DMS 273 (cell line): ENCODE measurements around the gene MYD88.
A peak's percentile ranks its signal among the peaks of the same experiment; 100 is the strongest.
"Not testable (repeated sequence)": the region's sequence is repeated elsewhere in the genome, so short reads cannot be mapped to it uniquely, and the experiment has no call there.

ENCODE experiments used
- DNase-seq: peaks from one replicate; lab custom pipeline; 2025; ENCODE audit not compliant: unreplicated experiment; lab: John Stamatoyannopoulos, UW

MYD88 gene

DNA sequence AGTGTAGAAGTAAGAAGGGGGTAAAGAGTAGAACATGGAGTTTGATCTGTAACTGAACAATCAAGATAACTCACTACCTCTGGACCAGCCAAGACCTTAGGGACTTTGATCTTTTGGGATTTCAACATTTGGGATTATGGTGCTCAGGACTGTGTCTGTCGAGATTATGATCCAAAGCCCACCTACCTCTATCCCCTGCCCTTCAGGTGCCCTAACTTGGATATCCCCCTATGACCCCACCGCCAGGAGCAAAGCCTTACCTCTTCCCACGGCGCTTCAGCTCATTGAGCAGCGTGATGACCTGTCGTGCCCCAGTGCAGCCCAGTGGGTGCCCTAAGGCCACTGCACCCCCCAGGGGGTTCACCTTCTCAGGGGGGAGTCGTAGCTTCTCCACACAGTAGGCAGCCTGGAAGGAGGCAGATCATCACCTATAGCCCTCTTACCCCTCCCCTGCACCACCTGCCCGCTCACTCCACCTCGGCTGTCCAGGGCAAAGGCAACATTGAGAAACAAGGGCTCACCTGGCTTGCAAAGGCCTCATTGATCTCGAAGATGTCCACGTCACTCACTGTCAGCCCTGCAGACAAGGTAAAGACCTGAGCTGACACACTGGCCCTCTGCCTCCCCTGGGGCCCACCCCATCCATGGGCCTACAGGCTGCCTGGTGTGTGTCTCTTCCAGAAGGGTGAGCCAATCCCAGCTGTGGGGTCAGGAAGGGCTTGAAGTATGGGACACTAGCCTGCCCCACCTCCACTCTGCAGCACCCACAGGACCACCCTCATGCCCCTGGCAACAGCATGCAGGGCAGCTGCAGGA, 12.9 kb upstream of the MYD88 start:
- DNase-seq = no peak

DNA sequence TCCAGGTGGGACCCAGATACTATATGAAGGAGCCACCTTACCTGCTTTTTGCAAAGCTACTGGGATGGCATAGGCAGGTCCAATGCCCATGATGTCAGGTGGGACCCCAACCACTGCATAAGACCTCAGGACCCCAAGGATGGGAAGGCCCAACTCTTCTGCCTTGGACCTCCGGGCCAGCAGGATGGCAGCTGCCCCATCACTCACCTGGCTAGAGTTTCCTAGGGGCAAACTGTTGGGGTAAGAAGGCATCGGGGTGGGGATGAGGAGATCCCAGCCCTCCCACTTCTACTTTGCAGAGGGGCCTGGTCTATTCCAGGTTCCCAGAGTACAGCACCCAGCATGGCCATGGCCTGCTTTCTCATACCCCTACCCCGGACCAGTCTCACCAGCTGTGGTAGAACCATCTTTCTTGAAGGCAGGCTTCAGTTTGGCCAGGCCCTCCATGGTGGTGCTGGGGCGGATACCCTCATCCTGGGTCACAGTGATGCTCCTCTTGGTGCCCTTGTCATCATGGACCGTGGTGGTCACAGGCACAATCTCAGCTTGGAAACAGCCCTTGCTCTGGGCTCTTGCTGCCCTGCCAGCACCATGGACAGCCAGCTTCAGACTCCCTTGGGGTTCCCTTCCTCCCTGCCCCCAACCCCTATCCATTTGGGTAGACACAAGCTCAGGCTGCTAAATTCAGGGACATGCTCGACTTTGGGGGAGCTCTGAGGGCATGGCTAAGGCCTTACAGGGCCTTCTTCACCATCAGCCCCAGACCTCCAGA, 12.2 kb upstream of the MYD88 start:
- DNase-seq = no peak

DNA sequence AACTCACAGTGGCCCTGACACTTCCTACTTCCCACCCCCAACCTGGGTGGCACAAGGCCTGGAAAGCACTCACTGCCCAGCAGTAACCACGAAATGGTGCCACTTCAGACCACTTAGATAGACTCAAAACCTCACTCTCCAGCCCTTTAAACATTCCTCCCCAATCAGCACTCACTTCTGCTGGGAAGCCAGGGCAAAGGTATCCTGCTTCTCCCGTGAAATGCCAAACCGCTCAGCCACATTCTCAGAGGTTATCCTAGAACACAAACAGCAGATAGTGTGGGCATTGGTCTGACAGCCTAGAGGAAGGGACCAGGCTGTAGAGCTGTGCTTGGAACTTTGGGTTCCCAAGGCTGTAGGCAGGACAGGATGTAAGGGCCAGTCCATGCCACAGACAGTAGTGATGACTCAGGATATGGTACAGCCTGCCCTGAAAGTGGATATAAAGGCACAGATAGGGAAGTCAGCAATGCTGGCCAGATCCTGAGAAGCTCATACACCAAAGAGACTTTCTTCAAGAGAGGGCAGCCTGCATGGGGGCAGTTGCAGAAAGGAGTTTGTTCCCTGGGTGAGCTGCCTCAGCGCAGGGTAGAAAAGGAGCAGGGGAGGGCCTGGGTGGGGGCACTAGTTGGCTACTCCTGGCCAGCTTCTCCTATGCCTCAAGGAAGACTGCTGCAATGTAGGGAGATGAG, 10.7 kb upstream of the MYD88 start:
- DNase-seq = no peak

DNA sequence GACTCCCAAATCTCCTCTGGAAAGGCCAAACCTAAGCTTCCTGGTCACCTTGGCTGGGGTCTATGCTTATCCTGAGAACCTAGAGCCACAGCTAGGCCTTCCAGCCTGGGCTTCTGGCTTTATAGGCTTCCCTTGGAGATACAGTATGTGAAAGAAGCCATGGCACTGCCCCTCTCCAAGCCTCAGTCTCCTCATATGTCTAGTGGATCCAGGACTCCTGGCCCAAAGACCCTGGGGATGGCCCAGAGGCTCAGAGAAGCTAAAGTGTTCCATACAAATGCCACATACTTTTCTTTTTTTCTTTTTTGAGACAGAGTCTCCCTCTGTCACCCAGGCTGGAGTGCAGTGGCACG, 10.2 kb upstream of the MYD88 start:
- DNase-seq = no peak

DNA sequence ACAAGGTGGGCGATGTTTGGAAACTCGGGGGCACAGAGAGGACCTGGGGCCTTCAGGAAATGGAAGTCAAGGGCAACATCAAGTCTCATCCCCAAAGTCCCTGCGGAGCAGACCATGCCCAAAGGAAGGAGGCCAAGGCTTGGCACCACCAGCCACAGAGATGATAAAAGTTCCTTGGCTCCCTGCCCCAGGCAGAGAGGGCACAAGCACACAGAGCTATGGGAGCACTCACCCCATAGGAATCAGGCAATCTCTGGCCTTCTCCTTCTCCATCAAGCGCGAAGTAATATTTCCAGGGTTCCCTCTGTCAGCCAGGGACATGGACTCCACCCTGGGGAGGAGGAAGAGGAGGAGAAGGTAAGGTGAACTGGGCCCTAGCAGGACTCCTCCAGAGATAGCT, 9.4 kb upstream of the MYD88 start:
- no peak for DNase-seq

DNA sequence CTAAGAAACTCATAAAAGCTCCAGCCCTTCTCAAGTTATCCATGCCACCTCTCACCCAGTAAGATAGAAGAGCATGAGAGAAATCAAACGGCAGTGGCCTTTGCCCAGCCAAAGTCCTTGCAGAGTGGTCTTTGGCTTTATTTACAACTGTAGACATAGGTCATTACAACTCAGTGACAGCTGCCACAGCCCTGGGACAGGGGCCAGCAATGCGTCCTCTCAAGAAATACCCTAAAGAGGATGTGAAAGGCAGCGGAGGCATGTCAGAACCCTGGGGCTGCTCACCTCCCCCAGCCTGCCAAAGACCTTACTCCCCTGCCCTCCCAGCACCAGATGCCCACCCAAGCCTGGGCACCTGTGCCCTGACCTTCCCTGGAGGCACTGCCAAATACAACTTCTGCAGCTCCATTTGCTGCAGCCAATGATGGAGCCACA, 7.8 kb upstream of the MYD88 start:
- DNase-seq = no peak

DNA sequence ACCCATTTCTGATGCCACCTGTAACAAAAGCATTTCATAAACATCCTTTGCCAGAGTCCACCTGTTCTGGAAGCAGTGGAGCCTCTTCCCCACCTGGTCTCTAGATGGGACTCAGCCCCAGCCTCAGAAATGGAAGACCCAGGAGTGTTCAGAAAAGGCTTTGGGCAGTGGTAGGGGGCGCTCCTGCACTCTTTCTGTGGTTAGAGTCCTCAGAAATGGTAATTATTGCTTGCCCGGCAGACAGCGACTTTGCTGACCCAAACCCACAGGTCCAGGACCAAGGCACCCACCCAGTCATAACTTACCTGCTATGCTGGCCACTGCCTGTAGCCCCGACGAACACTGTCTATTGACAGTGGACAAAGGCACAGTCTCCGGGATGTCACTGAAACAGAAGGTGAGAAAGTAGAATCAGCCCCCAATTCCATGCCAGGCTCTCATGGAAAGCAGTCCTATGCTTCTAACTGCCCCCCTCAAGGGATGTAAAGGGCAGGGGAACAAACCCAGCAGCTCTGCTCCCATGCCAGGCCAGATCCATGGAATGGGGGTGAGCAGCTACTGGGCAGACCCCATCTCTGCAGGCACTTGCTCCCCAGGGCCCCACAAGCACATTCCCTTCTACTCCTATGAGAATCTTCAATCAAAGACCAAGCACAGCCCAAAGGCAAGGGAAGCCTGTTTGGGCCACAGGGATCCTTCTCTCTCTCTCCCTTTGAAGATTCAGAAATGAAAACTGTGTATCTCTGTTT, 6.7 kb upstream of the MYD88 start:
- peak; percentile 49 for DNase-seq

DNA sequence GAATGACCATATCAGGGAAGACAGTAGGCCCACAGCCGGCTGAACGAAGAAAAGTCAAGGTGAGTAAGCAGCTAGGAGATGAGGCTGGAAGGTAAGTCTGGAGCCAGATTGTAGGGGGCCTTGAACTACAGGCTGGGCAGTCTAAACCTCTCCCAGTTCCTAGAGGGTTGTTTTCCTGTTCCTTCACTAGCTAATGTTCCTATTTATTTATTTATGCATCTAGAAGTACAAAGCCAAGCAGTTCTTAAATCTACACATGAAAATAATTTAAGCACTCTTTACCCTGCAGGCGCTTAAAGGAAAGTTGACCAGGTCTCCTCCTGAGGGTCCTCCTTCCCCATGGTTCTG, 5.3 kb upstream of the MYD88 start:
- no peak for DNase-seq

DNA sequence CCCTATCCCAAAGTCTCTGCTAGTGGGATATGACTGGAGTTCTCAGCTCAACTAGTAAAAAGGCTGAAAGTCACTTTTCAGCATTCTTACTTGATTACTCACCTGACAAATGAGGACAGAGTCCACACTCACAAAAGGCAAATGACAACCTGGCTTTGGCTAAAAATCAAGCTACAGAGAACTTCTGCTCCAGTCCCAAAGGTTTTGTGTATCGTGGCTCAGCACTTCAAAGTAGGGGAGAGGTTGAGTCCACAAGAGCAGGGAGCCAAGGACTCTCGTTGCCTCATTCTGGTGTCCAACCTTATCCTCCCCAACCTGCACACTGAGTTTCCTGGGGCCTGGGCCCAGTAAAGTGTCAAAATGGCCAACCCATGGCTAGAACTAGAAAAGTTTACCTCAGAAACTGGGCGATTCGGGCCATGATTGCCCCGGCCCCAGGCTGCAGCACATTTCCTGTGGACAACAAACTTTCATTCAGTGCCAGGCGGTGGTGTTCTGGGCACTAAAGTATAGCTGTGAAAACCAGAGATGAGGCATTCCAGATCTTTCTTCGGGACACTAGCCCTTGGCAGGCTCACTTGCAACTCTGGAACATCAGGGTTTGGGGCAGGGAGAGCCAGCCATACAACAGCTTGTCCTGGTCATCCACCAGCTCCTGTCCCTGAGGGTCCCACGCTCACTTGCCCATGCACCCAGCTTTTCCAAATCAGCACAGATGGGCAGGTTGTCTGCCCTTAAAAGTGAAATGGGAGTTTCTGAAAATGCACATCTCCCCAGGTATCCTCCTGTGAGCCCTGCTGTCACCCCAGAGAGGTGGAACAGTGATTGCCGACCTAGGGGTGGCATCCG, 4.7 kb upstream of the MYD88 start:
- DNase-seq = no peak

DNA sequence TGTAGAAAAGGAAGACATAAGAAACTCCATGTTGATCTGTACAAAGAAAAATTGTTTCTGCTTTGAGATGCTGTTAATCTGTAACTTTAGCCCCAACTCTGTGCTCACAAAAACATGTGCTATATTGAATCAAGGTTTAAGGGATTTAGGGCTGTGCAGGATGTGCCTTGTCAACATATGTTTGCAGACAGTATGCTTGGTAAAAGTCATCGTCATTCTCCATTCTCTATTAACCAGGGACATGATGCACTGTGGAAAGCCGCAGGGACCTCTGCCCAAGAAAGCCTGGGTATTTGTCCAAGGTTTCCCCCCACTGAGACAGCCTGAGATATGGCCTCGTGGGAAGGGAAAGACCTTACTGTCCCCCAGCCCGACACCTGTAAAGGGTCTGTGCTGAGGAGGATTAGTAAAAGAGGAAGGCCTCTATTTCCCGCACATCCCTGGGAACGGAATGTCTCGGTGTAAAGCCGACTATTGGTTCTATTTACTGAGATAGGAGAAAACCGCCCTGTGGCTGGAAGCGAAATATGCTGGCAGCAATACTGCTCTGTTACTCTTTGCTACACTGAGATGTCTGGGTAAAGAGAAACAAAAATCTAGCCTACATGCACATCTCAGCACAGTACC, 3.8 kb upstream of the MYD88 start:
- DNase-seq = not testable (repeated sequence)

DNA sequence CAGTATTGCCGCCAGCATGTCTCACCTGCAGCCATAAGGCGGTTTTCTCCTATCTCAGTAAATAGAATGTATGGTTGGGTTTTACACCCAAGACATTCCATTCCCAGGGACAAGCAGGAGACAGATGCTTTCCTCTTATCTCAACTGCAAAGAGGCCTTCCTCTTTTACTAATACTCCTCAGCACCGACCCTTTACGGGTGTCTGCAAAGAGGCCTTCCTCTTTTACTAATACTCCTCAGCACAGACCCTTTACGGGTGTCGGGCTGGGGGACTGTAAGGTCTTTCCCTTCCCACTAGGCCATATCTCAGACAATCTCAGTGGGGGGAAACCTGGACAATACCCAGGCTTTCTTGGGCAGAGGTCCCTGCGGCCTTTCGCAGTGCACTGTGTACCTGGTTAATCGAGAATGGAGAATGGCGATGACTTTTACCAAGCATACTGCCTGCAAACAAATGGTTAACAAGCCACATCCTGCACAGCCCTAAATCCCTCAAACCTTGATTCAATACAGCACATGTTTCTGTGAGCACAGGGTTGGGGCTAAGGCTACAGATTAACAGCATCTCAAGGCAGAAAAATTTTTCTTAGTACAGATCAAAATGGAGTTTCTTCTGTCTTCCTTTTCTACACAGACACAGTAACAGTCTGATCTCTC, 2.7 kb upstream of the MYD88 start:
- not testable (repeated sequence) for DNase-seq

DNA sequence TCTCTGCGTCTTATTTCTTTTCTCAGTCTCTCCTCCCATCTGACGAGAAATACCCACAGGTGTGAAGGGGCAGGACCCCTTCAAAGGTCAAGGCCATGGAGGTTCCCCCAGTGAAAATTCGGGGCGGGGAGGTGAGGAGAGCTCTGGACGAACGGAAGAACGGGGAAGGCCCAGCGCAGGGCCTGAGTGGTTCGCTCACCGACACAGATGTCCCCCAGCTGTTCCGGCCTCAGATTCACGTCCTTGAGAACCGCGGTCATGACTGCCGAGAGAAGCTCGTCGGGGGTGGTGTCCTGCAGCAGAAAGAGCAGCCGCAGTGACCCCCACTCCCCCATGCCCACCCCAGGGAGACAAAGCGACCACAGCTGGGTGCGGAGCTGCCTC, 2.1 kb upstream of the MYD88 start:
- DNase-seq = peak; percentile 56

DNA sequence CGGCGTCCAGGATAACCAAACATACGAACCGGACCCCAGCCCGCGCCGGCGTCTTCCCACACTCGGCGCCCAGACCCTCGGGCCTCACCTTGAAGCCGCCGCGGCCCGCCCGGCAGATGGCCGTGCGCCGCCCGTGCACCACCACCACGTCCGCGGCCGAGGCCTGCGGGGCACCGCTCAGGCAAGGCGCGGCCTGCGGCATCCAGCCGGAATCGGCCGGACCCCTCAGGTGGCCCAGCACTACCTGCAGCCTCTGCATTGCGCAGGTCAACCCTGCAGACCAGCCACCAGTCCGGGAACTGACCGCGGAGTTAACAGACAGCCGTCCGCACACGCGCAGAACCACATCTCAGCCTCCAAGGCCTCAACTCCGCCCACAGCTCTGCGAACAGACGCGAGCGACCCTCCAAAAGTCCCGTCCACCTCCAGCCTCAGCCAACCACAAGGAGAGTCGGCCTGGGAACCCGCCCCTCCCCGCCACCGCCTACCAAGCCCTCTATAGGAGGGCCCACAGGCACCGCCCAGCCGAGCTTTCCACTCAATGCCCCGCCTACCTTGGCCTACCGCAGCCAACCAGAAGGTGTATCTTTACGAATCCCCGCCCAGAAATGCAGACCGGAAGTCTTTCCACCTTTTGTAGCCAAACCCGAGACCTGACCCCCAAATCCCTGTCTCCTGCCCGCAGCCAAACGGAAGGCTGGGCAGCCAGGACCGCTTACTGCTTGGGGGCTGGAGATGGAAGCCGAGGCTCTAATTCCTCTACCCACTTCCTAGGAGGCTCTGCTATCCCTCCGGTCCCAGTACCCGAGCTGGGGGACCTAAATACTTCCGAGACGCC, 1.5 kb upstream of the MYD88 start, which contains the start of gene ACAA1:
Gene ACAA1, minus strand, starts transcription at position 351 of the 838 bp plus-strand sequence. Its CDS starts 92 bp downstream, at position 259.
- DNase-seq = peak; percentile 98

DNA sequence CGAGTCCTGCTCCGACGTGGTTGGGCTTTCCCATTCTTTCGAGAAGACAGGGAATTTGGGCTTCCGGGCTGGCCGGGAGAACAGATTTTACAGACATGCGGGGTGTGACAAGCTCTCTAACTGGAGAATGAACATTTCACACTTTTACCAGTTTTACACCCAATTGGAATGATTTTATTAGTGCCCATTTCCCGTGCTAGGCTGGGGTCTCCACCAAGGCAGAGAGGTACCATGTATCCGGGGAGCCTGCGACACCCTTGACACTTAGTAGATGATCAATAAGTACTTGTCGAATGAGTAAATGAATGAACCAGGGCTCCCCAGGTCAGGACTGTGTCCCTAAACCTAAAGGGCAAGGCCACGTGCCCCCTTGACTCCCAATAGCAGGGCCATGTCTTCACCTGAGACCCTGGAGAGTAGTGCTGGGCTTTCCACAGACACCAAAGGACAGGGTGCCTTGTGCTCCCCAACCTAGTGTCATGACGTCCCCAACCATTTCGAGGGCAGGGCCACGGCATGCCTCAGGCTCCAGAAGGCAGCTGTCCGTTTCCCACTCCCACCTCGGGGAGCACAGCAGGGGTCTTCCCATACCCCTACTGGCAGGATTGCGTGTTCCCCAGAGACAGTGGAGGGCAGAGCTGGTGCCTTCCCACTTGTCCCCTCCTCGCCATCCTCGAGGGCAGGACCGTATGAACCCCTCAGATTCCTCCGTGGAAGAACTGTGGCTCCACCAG, 679 bp upstream of the MYD88 start:
- no peak for DNase-seq

DNA sequence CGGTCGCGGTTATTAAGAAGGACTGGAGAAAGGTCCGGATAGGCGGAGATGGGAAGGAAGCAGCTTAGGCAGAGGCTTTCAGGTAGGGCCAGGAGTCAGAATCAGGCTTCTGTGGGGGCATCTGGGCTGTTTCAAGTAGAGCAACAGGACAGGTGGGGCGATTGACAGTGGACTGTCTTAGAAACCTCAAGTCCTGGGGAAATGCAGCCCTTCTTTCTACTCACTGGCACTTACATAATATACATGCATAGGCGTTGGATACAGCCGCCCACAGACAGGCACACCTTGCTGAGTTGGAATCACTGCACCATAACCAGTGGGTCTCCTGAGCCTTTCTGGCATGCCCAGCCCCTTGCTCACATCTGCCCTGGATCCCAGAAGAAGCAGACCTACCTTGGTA, 730 bp downstream of the MYD88 start:
- no peak for DNase-seq

DNA sequence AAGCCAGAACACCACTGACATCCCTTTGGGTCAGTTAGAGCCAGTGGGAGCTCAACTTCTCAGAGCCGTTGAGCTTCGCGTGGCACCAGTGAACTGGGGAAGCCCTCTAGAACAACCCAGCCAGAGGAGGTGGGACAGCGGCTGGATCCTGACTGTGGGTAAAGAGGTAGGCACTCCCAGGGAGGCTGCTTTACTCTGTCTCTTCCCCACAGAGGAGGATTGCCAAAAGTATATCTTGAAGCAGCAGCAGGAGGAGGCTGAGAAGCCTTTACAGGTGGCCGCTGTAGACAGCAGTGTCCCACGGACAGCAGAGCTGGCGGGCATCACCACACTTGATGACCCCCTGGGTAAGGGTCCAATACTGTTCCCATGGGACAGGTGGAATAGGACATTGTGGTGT, 1.2 kb downstream of the MYD88 start:
- DNase-seq = no peak

DNA sequence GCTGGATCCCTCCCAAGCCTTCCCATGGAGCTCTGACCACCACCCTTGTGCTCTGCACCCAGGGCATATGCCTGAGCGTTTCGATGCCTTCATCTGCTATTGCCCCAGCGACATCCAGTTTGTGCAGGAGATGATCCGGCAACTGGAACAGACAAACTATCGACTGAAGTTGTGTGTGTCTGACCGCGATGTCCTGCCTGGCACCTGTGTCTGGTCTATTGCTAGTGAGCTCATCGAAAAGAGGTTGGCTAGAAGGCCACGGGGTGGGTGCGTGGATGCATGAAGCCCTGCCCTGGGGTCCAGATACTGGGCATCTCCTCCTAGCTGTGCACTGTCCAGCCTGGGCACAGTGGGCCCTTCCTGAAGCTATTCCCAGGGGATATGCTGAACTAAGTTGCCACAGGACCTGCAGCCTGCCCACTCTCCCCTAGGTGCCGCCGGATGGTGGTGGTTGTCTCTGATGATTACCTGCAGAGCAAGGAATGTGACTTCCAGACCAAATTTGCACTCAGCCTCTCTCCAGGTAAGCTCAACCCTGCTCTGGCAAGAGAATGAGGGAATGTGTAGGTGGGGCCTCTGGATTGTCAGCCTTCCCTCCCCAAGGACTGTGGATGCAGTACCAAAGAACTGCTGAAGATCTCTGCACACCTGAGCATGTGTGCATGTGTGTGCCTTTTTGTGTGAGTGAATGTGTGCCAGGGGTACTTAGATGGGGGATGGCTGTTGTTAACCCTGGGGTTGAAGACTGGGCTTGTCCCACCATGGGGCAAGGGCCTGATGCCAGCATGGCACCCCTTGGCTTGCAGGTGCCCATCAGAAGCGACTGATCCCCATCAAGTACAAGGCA, 2.1 kb downstream of the MYD88 start:
- no peak for DNase-seq
